ENCODE data around the gene FAM149B1. TPM values are rescaled to one million over a fixed set of nuclear protein-coding genes. Genes with fewer than 3 reads are reported as not detected.

Gene FAM149B1
- total and polyA plus RNA-seq, 4 donors = 32.1 to 39.9 (median 38.2) TPM

DNA sequence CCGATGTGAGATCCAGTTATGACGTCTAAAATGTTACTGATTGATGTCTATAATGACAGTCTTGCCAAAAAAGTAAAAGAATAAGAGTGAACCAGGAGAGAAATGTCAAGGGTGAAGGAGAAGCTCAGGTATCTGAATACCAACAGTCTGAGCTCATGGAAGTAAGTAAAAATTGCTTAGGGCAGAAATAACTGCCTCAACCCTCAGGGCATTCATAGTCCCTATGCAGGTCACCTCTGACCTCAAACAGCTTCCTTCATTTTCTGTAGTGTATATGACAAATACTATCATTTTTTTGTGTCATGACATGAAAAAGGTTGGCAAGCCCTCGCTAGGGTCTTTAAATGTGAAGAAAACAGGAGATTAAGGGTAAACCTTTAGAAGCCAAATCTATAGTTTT, 125.5 kb downstream of the FAM149B1 start:
- H3K27ac ChIP-seq (ENCODE audit: low read depth, low read length) = no peak overlapping the region
- no peaks in the 10 kb centered on the region for H3K36me3 ChIP-seq (ENCODE audit: control insufficient read depth, insufficient read depth, low read length)
- 76% methylated on average over 2 of the region's 3 CpGs for WGBS (ENCODE audit: insufficient coverage)
- H3K4me3 ChIP-seq (ENCODE audit: low read depth, low read length) = no peak overlapping the region
- H3K27me3 ChIP-seq (ENCODE audit: control insufficient read depth, insufficient read depth, low read length) = no peaks in the 10 kb centered on the region
- DNase-seq (ENCODE audit: low read depth in 4 of 6, low spot score in 6 of 6) = no peak
- no peaks in the 10 kb centered on the region for H3K4me1 ChIP-seq (ENCODE audit: control insufficient read depth, insufficient read depth, low read length)
- no peaks in the 10 kb centered on the region for H3K9me3 ChIP-seq (ENCODE audit: control insufficient read depth, insufficient read depth, low read length)

Small RNA genes within 50 kb of the gene (small RNA-seq; reads per million reads assigned to genes)
- gene RF00019 (ENCODE audit: low replicate concordance) (not detected), gene RNU6-833P (ENCODE audit: low replicate concordance) (not detected), gene SNORA11F (ENCODE audit: low replicate concordance) (1.9 reads per million, percentile 89 among the genes with 10 or more reads in this experiment)

Other genes starting within 250 kb of the FAM149B1 start
- not detected for gene PLA2G12B, start 213.3 kb upstream of the FAM149B1 start, total RNA-seq
- under 1 TPM in 1 of 2 donors, not detected in 1; 0.18 TPM for gene PLA2G12B, start 213.3 kb upstream of the FAM149B1 start, polyA plus RNA-seq (ENCODE audit: insufficient read length in 2 of 2)
- 100 to 1,000 TPM in 1 of 2 donors, 10 to 100 TPM in 1; 88.0 to 107 TPM for gene P4HA1, start 71.3 kb upstream of the FAM149B1 start, total RNA-seq
- gene P4HA1, start 71.3 kb upstream of the FAM149B1 start, polyA plus RNA-seq (ENCODE audit: insufficient read length in 2 of 2) = 10 to 100 TPM; 47.2 to 51.2 TPM
- 1 to 10 TPM in 1 of 2 donors, under 1 TPM in 1; 0.50 to 2.4 TPM for gene NUDT13, start 57.7 kb upstream of the FAM149B1 start, total RNA-seq
- 1 to 10 TPM; 2.4 to 5.4 TPM for gene NUDT13, start 57.7 kb upstream of the FAM149B1 start, polyA plus RNA-seq (ENCODE audit: insufficient read length in 2 of 2)
- 10 to 100 TPM; 28.9 to 30.9 TPM for gene ECD, start 111 bp upstream of the FAM149B1 start, total RNA-seq
- 10 to 100 TPM; 30.6 to 30.8 TPM for gene ECD, start 111 bp upstream of the FAM149B1 start, polyA plus RNA-seq (ENCODE audit: insufficient read length in 2 of 2)
- gene DNAJC9, start 79.1 kb downstream of the FAM149B1 start, total RNA-seq = 10 to 100 TPM; 26.4 to 35.8 TPM
- gene DNAJC9, start 79.1 kb downstream of the FAM149B1 start, polyA plus RNA-seq (ENCODE audit: insufficient read length in 2 of 2) = 10 to 100 TPM; 36.6 to 37.9 TPM
- gene MRPS16, start 84.5 kb downstream of the FAM149B1 start, total RNA-seq = 10 to 100 TPM; 62.2 to 65.8 TPM
- 10 to 100 TPM; 68.8 to 84.3 TPM for gene MRPS16, start 84.5 kb downstream of the FAM149B1 start, polyA plus RNA-seq (ENCODE audit: insufficient read length in 2 of 2)
- 10 to 100 TPM in 1 of 2 donors, 1 to 10 TPM in 1; 4.7 to 22.6 TPM for gene CFAP70, start 190.7 kb downstream of the FAM149B1 start, total RNA-seq
- 10 to 100 TPM in 1 of 2 donors, 1 to 10 TPM in 1; 8.8 to 14.2 TPM for gene CFAP70, start 190.7 kb downstream of the FAM149B1 start, polyA plus RNA-seq (ENCODE audit: insufficient read length in 2 of 2)
- 10 to 100 TPM; 69.9 to 72.3 TPM for gene ANXA7, start 245.9 kb downstream of the FAM149B1 start, total RNA-seq
- 10 to 100 TPM; 55.6 to 59.2 TPM for gene ANXA7, start 245.9 kb downstream of the FAM149B1 start, polyA plus RNA-seq (ENCODE audit: insufficient read length in 2 of 2)